Neural cell (in vitro differentiated cells): ENCODE data around the gene CRYGS.

Experiments
- EP300 ChIP-seq: fragments of 450-650 bp; conservative IDR thresholded peaks from 2 replicates; pipeline ENCODE4 v1.6.1; 2014; ENCODE audit warnings: antibody characterized with exemption, mild to moderate bottlenecking, moderate library complexity; ENCODE audit not compliant: poor library complexity, severe bottlenecking
- EZH2 ChIP-seq: fragments of 200-600, 300-800 bp; shearing (Covaris generic), sonication (generic); IDR thresholded peaks from 2 replicates; pipeline ENCODE4 v1.6.1; 2014; ENCODE audit warnings: antibody characterized with exemption, low read length, borderline replicate concordance, mild to moderate bottlenecking; ENCODE audit not compliant: insufficient read depth, poor library complexity, severe bottlenecking
- MXI1 ChIP-seq: fragments of 450-650 bp; conservative IDR thresholded peaks from 2 replicates; pipeline ENCODE4 v1.6.1; 2014; ENCODE audit warnings: antibody characterized with exemption, mild to moderate bottlenecking; ENCODE audit not compliant: poor library complexity, severe bottlenecking
- POLR2AphosphoS5 ChIP-seq: IDR thresholded peaks from 2 replicates; pipeline ENCODE4 v1.6.1; 2012
- RAD21 ChIP-seq: fragments of 450-650 bp; conservative IDR thresholded peaks from 2 replicates; pipeline ENCODE4 v1.6.1; 2014; ENCODE audit warnings: antibody characterized with exemption, mild to moderate bottlenecking, moderate library complexity
- TF ChIP-seq, protein P1 (sequence below): fragments of 450-650 bp; IDR thresholded peaks from 2 replicates; pipeline ENCODE4 v1.5.1; 2014; ENCODE audit warnings: antibody characterized with exemption, mild to moderate bottlenecking, moderate library complexity; ENCODE audit not compliant: poor library complexity, severe bottlenecking
- TF ChIP-seq, protein P2 (sequence below): IDR thresholded peaks from 2 replicates; pipeline ENCODE4 v1.6.1; 2012; ENCODE audit warnings: borderline replicate concordance

DNA sequence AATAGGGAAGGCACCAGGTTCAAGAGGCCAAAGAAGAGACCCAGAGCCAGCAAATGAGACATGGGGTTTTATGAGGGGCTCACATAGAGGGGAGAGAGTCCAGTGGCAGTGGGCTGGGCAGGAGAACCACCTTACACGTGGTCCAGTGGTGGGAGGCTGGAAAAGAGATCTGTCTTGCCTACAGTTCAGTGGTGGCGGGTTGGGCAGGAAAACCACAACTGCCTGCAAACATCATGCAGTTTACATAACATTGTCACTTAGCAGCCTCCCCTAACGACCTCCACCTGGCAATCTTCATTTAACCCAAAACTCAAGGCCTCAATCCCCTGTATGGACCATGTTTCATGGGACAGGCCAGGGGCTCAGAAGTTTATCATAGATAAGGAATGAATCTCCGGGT lies 29.1 kb downstream of the CRYGS start:
- TF ChIP-seq, protein P1, sequence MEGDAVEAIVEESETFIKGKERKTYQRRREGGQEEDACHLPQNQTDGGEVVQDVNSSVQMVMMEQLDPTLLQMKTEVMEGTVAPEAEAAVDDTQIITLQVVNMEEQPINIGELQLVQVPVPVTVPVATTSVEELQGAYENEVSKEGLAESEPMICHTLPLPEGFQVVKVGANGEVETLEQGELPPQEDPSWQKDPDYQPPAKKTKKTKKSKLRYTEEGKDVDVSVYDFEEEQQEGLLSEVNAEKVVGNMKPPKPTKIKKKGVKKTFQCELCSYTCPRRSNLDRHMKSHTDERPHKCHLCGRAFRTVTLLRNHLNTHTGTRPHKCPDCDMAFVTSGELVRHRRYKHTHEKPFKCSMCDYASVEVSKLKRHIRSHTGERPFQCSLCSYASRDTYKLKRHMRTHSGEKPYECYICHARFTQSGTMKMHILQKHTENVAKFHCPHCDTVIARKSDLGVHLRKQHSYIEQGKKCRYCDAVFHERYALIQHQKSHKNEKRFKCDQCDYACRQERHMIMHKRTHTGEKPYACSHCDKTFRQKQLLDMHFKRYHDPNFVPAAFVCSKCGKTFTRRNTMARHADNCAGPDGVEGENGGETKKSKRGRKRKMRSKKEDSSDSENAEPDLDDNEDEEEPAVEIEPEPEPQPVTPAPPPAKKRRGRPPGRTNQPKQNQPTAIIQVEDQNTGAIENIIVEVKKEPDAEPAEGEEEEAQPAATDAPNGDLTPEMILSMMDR, result no peak
- TF ChIP-seq, protein P2, sequence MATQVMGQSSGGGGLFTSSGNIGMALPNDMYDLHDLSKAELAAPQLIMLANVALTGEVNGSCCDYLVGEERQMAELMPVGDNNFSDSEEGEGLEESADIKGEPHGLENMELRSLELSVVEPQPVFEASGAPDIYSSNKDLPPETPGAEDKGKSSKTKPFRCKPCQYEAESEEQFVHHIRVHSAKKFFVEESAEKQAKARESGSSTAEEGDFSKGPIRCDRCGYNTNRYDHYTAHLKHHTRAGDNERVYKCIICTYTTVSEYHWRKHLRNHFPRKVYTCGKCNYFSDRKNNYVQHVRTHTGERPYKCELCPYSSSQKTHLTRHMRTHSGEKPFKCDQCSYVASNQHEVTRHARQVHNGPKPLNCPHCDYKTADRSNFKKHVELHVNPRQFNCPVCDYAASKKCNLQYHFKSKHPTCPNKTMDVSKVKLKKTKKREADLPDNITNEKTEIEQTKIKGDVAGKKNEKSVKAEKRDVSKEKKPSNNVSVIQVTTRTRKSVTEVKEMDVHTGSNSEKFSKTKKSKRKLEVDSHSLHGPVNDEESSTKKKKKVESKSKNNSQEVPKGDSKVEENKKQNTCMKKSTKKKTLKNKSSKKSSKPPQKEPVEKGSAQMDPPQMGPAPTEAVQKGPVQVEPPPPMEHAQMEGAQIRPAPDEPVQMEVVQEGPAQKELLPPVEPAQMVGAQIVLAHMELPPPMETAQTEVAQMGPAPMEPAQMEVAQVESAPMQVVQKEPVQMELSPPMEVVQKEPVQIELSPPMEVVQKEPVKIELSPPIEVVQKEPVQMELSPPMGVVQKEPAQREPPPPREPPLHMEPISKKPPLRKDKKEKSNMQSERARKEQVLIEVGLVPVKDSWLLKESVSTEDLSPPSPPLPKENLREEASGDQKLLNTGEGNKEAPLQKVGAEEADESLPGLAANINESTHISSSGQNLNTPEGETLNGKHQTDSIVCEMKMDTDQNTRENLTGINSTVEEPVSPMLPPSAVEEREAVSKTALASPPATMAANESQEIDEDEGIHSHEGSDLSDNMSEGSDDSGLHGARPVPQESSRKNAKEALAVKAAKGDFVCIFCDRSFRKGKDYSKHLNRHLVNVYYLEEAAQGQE, result no peak
- no peak for TF ChIP-seq EP300
- TF ChIP-seq MXI1, result no peak
- TF ChIP-seq POLR2AphosphoS5, result no peak
- TF ChIP-seq EZH2, result no peak
- TF ChIP-seq RAD21, result no peak
